Gastroesophageal sphincter (tissue), 3 donors: ENCODE data around the gene CHST13.

Experiments
- EP300 ChIP-seq: sonication (generic); formaldehyde crosslinking; IDR thresholded peaks from one replicate; pipeline ENCODE4 v1.6.1; 2017; ENCODE audit warnings: antibody characterized with exemption, mild to moderate bottlenecking
- POLR2A ChIP-seq, 2 donors: fragments of 450-650 bp; IDR thresholded peaks; one replicate each; pipeline ENCODE4 v1.6.1; 2017; ENCODE audit warnings: antibody characterized with exemption in 2 of 2, mild to moderate bottlenecking in 2 of 2, moderate library complexity in 1 of 2
- POLR2AphosphoS5 ChIP-seq: sonication (generic); formaldehyde crosslinking; IDR thresholded peaks from one replicate; pipeline ENCODE4 v1.6.1; 2017; ENCODE audit warnings: antibody characterized with exemption
- TF ChIP-seq, protein P1 (sequence below), 4 experiments: fragments of 200-600 bp in 2 of 4; fragments of 450-650 bp in 2 of 4; sonication (generic) in 1 of 4; IDR thresholded peaks; one replicate each; pipeline ENCODE4 v1.5.1; 2017 to 2019; ENCODE audit warnings: antibody characterized with exemption in 4 of 4, mild to moderate bottlenecking in 2 of 4, moderate library complexity in 2 of 4

DNA sequence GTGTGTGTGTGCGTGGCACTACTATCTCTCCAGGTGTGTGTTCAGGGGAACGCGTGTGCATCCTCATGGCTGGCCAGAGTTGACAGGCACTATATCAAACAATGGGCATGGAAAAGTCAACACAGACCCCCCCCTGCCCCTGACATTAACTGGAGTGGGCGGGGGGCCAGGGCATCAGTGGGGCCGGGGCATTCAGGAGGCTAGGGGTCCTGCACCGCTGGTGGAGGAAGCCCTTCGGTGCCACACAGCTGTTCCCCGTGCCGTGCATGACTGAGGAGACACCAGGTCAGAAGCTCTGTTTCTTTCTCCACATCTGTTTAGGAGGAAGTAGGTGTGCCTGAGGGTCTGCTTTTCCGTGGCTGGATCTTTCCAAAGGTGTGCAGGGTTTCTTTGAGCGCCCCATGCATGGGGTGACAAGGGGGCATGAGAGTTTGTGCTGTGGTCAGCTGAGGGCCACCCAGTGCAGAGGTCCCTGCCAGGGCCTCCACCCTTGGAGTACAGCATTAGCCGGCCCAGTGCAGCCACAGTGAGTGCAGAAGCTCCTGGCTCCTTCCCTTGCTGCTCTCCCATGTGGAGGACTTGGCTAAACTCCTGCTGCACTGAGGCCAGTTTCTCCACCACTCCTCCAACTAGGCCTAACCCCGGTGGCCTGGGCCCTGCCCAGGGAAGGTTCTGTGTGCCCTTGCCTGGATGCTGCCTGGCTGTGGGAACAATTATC is 27.3 kb downstream of the CHST13 start:
- TF ChIP-seq, protein P1, sequence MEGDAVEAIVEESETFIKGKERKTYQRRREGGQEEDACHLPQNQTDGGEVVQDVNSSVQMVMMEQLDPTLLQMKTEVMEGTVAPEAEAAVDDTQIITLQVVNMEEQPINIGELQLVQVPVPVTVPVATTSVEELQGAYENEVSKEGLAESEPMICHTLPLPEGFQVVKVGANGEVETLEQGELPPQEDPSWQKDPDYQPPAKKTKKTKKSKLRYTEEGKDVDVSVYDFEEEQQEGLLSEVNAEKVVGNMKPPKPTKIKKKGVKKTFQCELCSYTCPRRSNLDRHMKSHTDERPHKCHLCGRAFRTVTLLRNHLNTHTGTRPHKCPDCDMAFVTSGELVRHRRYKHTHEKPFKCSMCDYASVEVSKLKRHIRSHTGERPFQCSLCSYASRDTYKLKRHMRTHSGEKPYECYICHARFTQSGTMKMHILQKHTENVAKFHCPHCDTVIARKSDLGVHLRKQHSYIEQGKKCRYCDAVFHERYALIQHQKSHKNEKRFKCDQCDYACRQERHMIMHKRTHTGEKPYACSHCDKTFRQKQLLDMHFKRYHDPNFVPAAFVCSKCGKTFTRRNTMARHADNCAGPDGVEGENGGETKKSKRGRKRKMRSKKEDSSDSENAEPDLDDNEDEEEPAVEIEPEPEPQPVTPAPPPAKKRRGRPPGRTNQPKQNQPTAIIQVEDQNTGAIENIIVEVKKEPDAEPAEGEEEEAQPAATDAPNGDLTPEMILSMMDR (IDR thresholded peaks at IDR 0.05), result no peak
- TF ChIP-seq POLR2AphosphoS5 (no peak), POLR2A (IDR thresholded peaks at IDR 0.05) (no peak), EP300 (no peak)
